Neural cell (in vitro differentiated cells): Measurements from ENCODE around the gene N4BP2L1.

ENCODE experiments used
- EP300 ChIP-seq: fragments of 450-650 bp; conservative IDR thresholded peaks from 2 replicates; pipeline ENCODE4 v1.6.1; 2014; ENCODE audit warnings: antibody characterized with exemption, mild to moderate bottlenecking, moderate library complexity; ENCODE audit not compliant: poor library complexity, severe bottlenecking
- EZH2 ChIP-seq: fragments of 200-600, 300-800 bp; shearing (Covaris generic), sonication (generic); IDR thresholded peaks from 2 replicates; pipeline ENCODE4 v1.6.1; 2014; ENCODE audit warnings: antibody characterized with exemption, low read length, borderline replicate concordance, mild to moderate bottlenecking; ENCODE audit not compliant: insufficient read depth, poor library complexity, severe bottlenecking
- MXI1 ChIP-seq: fragments of 450-650 bp; conservative IDR thresholded peaks from 2 replicates; pipeline ENCODE4 v1.6.1; 2014; ENCODE audit warnings: antibody characterized with exemption, mild to moderate bottlenecking; ENCODE audit not compliant: poor library complexity, severe bottlenecking
- POLR2AphosphoS5 ChIP-seq: IDR thresholded peaks from 2 replicates; pipeline ENCODE4 v1.6.1; 2012
- RAD21 ChIP-seq: fragments of 450-650 bp; conservative IDR thresholded peaks from 2 replicates; pipeline ENCODE4 v1.6.1; 2014; ENCODE audit warnings: antibody characterized with exemption, mild to moderate bottlenecking, moderate library complexity
- TF ChIP-seq, protein P1 (sequence below): fragments of 450-650 bp; IDR thresholded peaks from 2 replicates; pipeline ENCODE4 v1.5.1; 2014; ENCODE audit warnings: antibody characterized with exemption, mild to moderate bottlenecking, moderate library complexity; ENCODE audit not compliant: poor library complexity, severe bottlenecking
- TF ChIP-seq, protein P2 (sequence below): IDR thresholded peaks from 2 replicates; pipeline ENCODE4 v1.6.1; 2012; ENCODE audit warnings: borderline replicate concordance

DNA sequence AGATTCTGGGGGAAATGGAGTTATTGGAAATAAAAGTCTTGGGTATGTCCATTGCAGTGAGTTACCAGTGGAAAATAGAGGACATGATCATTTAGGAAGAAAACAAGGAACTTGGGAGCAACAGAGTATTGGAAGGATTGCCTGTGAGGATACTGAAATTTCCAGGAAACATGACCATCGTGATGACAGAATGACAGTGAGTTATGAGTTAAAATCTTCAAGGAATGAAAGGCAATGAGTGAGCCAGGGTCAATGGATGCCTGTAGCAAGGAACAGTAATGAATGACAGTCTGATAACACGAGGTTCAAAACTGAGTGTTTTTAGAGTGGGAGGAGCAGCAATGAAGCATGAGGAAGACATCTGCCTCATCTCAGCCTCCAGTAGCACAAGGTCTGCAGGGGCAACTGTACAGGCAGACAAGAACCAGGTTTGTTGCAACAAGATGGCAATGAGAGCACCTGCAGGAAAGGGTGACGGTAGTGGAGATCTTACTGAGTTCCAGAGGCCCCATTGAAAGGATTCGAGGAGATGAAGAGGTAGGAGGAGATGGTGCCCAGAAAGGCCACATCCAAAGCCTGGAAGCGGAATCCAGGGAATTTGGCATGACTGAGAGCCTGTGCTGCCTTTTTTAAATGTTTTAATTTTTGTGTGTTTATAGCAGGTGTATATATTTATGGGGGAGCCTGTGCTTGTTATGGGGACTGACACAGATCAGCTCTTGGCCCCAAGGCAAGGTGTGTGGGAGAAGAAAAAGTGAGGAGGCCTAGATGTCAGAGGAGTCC, 43.9 kb downstream of the N4BP2L1 start:
- TF ChIP-seq, protein P1, sequence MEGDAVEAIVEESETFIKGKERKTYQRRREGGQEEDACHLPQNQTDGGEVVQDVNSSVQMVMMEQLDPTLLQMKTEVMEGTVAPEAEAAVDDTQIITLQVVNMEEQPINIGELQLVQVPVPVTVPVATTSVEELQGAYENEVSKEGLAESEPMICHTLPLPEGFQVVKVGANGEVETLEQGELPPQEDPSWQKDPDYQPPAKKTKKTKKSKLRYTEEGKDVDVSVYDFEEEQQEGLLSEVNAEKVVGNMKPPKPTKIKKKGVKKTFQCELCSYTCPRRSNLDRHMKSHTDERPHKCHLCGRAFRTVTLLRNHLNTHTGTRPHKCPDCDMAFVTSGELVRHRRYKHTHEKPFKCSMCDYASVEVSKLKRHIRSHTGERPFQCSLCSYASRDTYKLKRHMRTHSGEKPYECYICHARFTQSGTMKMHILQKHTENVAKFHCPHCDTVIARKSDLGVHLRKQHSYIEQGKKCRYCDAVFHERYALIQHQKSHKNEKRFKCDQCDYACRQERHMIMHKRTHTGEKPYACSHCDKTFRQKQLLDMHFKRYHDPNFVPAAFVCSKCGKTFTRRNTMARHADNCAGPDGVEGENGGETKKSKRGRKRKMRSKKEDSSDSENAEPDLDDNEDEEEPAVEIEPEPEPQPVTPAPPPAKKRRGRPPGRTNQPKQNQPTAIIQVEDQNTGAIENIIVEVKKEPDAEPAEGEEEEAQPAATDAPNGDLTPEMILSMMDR = no peak
- TF ChIP-seq POLR2AphosphoS5 (no peak), MXI1 (no peak), RAD21 (no peak), EZH2 (no peak), EP300 (no peak)
- TF ChIP-seq, protein P2, sequence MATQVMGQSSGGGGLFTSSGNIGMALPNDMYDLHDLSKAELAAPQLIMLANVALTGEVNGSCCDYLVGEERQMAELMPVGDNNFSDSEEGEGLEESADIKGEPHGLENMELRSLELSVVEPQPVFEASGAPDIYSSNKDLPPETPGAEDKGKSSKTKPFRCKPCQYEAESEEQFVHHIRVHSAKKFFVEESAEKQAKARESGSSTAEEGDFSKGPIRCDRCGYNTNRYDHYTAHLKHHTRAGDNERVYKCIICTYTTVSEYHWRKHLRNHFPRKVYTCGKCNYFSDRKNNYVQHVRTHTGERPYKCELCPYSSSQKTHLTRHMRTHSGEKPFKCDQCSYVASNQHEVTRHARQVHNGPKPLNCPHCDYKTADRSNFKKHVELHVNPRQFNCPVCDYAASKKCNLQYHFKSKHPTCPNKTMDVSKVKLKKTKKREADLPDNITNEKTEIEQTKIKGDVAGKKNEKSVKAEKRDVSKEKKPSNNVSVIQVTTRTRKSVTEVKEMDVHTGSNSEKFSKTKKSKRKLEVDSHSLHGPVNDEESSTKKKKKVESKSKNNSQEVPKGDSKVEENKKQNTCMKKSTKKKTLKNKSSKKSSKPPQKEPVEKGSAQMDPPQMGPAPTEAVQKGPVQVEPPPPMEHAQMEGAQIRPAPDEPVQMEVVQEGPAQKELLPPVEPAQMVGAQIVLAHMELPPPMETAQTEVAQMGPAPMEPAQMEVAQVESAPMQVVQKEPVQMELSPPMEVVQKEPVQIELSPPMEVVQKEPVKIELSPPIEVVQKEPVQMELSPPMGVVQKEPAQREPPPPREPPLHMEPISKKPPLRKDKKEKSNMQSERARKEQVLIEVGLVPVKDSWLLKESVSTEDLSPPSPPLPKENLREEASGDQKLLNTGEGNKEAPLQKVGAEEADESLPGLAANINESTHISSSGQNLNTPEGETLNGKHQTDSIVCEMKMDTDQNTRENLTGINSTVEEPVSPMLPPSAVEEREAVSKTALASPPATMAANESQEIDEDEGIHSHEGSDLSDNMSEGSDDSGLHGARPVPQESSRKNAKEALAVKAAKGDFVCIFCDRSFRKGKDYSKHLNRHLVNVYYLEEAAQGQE = no peak
